ENCODE measurements around the gene MYLK. TPM values are rescaled to one million over a fixed set of nuclear protein-coding genes. Genes with fewer than 3 reads are reported as not detected.

MYLK gene
- total and polyA plus RNA-seq, 2 of the 4 experiments (the other 2 are of a cell fraction), result 299 to 484 TPM

DNA sequence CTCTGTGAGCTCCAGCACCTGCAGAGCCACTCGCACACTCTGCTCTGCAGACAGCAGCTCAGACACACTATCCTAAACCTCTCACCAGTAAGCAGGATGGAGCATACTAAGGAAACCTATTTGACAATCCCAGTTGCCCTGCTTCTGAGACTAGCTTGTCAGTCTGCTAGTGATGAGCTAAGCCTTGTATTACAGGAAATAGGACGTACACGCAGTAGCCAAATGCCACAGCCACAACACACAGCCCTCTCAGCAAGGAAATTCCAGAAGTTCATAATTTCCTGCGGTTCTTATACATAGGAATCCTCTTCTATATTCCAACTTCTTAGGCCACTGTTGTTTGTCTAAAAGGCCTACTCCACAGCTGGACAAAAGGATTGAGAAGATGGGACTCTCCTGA is 74.5 kb downstream of the MYLK start:
- ChIA-PET POLR2A (ENCODE audit: unreplicated experiment) (no interaction called here), CTCF (interaction anchor here (1.8 kb wide), 1 partner anchor 86 kb away, joined by 5 read pairs; no protein-coding TSS in a partner anchor)
- peak overlapping the region; percentile 77 for H2BK15ac ChIP-seq (ENCODE audit: low read depth, low read length)
- no TSS peak for BruUV-seq (replicated peaks)
- intact Hi-C loops (cut with micrococcal nuclease), result no loop called here
- H3K18ac ChIP-seq (ENCODE audit: low read depth, low read length), result peak overlapping the region; percentile 40; the same call in 1 of the 2 replicates
- no peaks in the 10 kb centered on the region for H4K20me1 ChIP-seq (ENCODE audit: insufficient read depth, low read length)
- H3K4me3 ChIP-seq (ENCODE audit: insufficient read depth, low read depth, low read length), result no peak overlapping the region
- in situ Hi-C loops (cut with MboI; ENCODE audit: low sequenced_read_pairs), result no loop called here
- peak overlapping the region; percentile 56; the same call in 1 of the 2 replicates for H3K27ac ChIP-seq (ENCODE audit: insufficient read depth, low read length)
- peaks cover 23% of the 10 kb centered on the region for H3K4me1 ChIP-seq (ENCODE audit: control insufficient read depth, insufficient read depth, low read length)
- H3K9me1 ChIP-seq (ENCODE audit: insufficient read depth, low read length), result peaks cover 31% of the 10 kb centered on the region
- H3K79me1 ChIP-seq (ENCODE audit: low read depth in 1 of 2, low read length in 2 of 2), result peaks cover 53 to 83% of the 10 kb centered on the region in 2 experiments
- ATAC-seq (ENCODE audit: low read depth) (peak; percentile 58), DNase-seq (peak; percentile 84)
- peak overlapping the region; percentile 79 for H2AK9ac ChIP-seq (replicated peaks; ENCODE audit: low read depth, low read length, poor library complexity)
- H3K36me3 ChIP-seq (ENCODE audit: control insufficient read depth, insufficient read depth, low read length), result peaks cover 58% of the 10 kb centered on the region
- H3K4me2 ChIP-seq (ENCODE audit: low read depth, low read length), result no peak overlapping the region
- no peak overlapping the region for H2AFZ ChIP-seq (replicated peaks; ENCODE audit: low read length, poor library complexity)
- 80% methylated on average over 1 of the region's 4 CpGs; no CpG with 5 or more reads in 1 of the 2 experiments for WGBS, 2 experiments (ENCODE audit: extremely low coverage in 2 of 2, insufficient read length in 1 of 2)
- peak overlapping the region; percentile 43 for H4K5ac ChIP-seq (ENCODE audit: low read depth, low read length)
- peak overlapping the region; percentile 94 for H3K4ac ChIP-seq (ENCODE audit: low read depth, low read length)
- H3K27me3 ChIP-seq (ENCODE audit: control insufficient read depth, insufficient read depth, low read length), result no peaks in the 10 kb centered on the region
- dilution Hi-C loops (cut with HindIII; ENCODE audit: low sequenced_read_pairs, unreplicated experiment), result no loop called here
- H4K91ac ChIP-seq (ENCODE audit: insufficient read depth, low read depth, low read length), result peak overlapping the region; percentile 82
- TF ChIP-seq MAZ (IDR thresholded peaks at IDR 0.05; ENCODE audit: borderline replicate concordance, low read depth, low read length) (no peak), POLR2A (IDR thresholded peaks at IDR 0.05; ENCODE audit: low read depth, low read length) (no peak), NFE2L2 (IDR thresholded peaks at IDR 0.05; ENCODE audit: low read depth, low read length) (no peak), CTCF (conservative IDR thresholded peaks at IDR 0.05; ENCODE audit: low read depth, low read length) (no peak), RFX5 (IDR thresholded peaks at IDR 0.05; ENCODE audit: low read depth, low read length) (no peak), MAFK (IDR thresholded peaks at IDR 0.05; ENCODE audit: low read depth, low read length) (no peak), RCOR1 (IDR thresholded peaks at IDR 0.05; ENCODE audit: insufficient replicate concordance, low read length) (no peak), USF2 (IDR thresholded peaks at IDR 0.05; ENCODE audit: low read depth, low read length) (no peak), MXI1 (IDR thresholded peaks at IDR 0.05; ENCODE audit: borderline replicate concordance, low read depth, low read length) (no peak)
- TF ChIP-seq, protein P1, sequence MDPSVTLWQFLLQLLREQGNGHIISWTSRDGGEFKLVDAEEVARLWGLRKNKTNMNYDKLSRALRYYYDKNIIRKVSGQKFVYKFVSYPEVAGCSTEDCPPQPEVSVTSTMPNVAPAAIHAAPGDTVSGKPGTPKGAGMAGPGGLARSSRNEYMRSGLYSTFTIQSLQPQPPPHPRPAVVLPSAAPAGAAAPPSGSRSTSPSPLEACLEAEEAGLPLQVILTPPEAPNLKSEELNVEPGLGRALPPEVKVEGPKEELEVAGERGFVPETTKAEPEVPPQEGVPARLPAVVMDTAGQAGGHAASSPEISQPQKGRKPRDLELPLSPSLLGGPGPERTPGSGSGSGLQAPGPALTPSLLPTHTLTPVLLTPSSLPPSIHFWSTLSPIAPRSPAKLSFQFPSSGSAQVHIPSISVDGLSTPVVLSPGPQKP (IDR thresholded peaks at IDR 0.05; ENCODE audit: borderline replicate concordance, low read depth, low read length), result no peak
- 0 out of 2 replicates have a peak overlapping the region, but pooled peaks have one; percentile 32 for H3K9ac ChIP-seq (ENCODE audit: low read depth, low read length)
- peak overlapping the region; percentile 92 for H3K14ac ChIP-seq (replicated peaks; ENCODE audit: low read depth, low read length)
- H3K9me3 ChIP-seq (ENCODE audit: control insufficient read depth, insufficient read depth, low read length), result no peaks in the 10 kb centered on the region
- H3K56ac ChIP-seq (ENCODE audit: extremely low read depth, insufficient read depth, low read length), result peak overlapping the region; percentile 7; the same call in 1 of the 2 replicates
- peak overlapping the region; percentile 74 for H2BK20ac ChIP-seq (ENCODE audit: low read depth, low read length)
- H2AK5ac ChIP-seq (ENCODE audit: low read depth, low read length), result peak overlapping the region; percentile 89; the same call in 1 of the 2 replicates
- peak overlapping the region; percentile 57 to 89; a peak in 3 of 4 replicates for H4K8ac ChIP-seq (ENCODE audit: low read depth in 2 of 2, low read length in 2 of 2)
- H2BK120ac ChIP-seq (ENCODE audit: low read depth, low read length), result peak overlapping the region; percentile 89
- H2BK5ac ChIP-seq (ENCODE audit: low read depth, low read length, poor library complexity, severe bottlenecking), result peak overlapping the region; percentile 82
- H3K23ac ChIP-seq (ENCODE audit: low read depth, low read length), result peak overlapping the region; percentile 54

All from IMR-90 (cell line).